Measurements from ENCODE around the gene PERM1. TPM values are rescaled to one million over a fixed set of nuclear protein-coding genes. Genes with fewer than 3 reads are reported as not detected.

PERM1 gene
- total RNA-seq, 2 donors from 2014 or later: not detected

DNA sequence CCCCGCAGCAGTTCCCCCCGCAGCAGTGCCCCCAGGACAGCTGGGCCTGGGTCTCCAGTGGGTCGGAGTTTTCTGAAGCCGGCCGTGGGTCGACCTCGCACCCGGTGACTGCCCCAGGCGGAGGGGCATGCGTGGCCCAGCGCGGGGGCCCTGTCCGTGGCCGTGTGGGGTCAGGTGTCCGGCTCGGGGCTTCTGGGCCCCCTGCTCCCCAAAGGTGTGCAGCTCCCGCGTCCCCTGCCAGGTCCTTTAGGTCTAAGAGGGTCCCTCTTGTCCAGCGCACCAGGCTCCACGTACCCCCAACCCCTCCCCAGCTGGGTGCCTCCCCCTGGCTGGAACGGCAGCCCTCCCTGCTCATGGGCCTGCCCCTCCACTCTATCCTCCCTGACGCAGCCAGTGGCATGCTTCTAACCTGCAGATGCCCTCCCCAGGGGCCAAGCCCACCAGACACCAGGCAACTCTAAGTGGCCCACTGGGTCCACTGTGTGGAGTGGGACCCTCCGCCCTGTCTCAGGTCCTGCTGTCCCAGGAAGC is 23.9 kb upstream of the PERM1 start:
- Histone ChIP-seq H3K27ac (ENCODE audit: low read depth, low read length) (no peak overlapping the region), H3K9me3 (ENCODE audit: control insufficient read depth, low read length) (no peaks in the 10 kb centered on the region), H3K4me3 (ENCODE audit: low read length) (no peak overlapping the region), H3K27me3 (ENCODE audit: control insufficient read depth, insufficient read depth, low read length, poor library complexity, severe bottlenecking) (no peaks in the 10 kb centered on the region), H3K4me1 (ENCODE audit: control insufficient read depth, insufficient read depth, low read length) (peaks cover 27% of the 10 kb centered on the region), H3K9ac (ENCODE audit: extremely low read depth, low read length, poor library complexity, severe bottlenecking) (no peak overlapping the region), H3K36me3 (ENCODE audit: control insufficient read depth, insufficient read depth, low read length) (no peaks in the 10 kb centered on the region)
- peak overlapping the region; percentile 64 for H3K27ac Mint-ChIP-seq
- WGBS, 2 experiments (ENCODE audit: insufficient coverage in 1 of 2, insufficient read length in 1 of 2): 72 to 77% methylated on average over 14 to 23 of the region's 23 CpGs
- TF ChIP-seq, protein P1, sequence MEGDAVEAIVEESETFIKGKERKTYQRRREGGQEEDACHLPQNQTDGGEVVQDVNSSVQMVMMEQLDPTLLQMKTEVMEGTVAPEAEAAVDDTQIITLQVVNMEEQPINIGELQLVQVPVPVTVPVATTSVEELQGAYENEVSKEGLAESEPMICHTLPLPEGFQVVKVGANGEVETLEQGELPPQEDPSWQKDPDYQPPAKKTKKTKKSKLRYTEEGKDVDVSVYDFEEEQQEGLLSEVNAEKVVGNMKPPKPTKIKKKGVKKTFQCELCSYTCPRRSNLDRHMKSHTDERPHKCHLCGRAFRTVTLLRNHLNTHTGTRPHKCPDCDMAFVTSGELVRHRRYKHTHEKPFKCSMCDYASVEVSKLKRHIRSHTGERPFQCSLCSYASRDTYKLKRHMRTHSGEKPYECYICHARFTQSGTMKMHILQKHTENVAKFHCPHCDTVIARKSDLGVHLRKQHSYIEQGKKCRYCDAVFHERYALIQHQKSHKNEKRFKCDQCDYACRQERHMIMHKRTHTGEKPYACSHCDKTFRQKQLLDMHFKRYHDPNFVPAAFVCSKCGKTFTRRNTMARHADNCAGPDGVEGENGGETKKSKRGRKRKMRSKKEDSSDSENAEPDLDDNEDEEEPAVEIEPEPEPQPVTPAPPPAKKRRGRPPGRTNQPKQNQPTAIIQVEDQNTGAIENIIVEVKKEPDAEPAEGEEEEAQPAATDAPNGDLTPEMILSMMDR (conservative IDR thresholded peaks at IDR 0.05): no peak
- H3K4me1 Mint-ChIP-seq: peaks cover 29% of the 10 kb centered on the region
- no peaks in the 10 kb centered on the region for H3K36me3 Mint-ChIP-seq (ENCODE audit: low read depth)
- H3K9me3 Mint-ChIP-seq: no peaks in the 10 kb centered on the region
- peaks cover 48% of the 10 kb centered on the region for H3K27me3 Mint-ChIP-seq (ENCODE audit: insufficient read depth)
- DNase-seq: no peak
- peak overlapping the region; percentile 26 for H3K4me3 Mint-ChIP-seq

- no peaks in the 10 kb centered on the region for H3K9me3 Mint-ChIP-seq
- H3K36me3 Mint-ChIP-seq (ENCODE audit: low read depth): no peaks in the 10 kb centered on the region
- peak; percentile 83 for DNase-seq
- Histone ChIP-seq H3K9ac (ENCODE audit: extremely low read depth, low read length, poor library complexity, severe bottlenecking) (peak overlapping the region; percentile 74), H3K9me3 (ENCODE audit: control insufficient read depth, low read length) (no peaks in the 10 kb centered on the region), H3K36me3 (ENCODE audit: control insufficient read depth, insufficient read depth, low read length) (no peaks in the 10 kb centered on the region), H3K4me1 (ENCODE audit: control insufficient read depth, insufficient read depth, low read length) (peaks cover 27% of the 10 kb centered on the region), H3K27me3 (ENCODE audit: control insufficient read depth, insufficient read depth, low read length, poor library complexity, severe bottlenecking) (no peaks in the 10 kb centered on the region), H3K27ac (ENCODE audit: low read depth, low read length) (peak overlapping the region; percentile 76), H3K4me3 (ENCODE audit: low read length) (peak overlapping the region; percentile 76)
- peaks cover 29% of the 10 kb centered on the region for H3K4me1 Mint-ChIP-seq
- peaks cover 52% of the 10 kb centered on the region for H3K27me3 Mint-ChIP-seq (ENCODE audit: insufficient read depth)
- WGBS, 2 experiments (ENCODE audit: insufficient coverage in 1 of 2, insufficient read length in 1 of 2): 47 to 52% methylated on average over 15 to 21 of the region's 21 CpGs
- H3K27ac Mint-ChIP-seq: peak overlapping the region; percentile 95
- TF ChIP-seq, protein P1 (conservative IDR thresholded peaks at IDR 0.05): no peak
- peak overlapping the region; percentile 50 for H3K4me3 Mint-ChIP-seq
Observed at GRCh38 chr1:1004780-1005697, 23.1 kb upstream of the PERM1 start.

DNA sequence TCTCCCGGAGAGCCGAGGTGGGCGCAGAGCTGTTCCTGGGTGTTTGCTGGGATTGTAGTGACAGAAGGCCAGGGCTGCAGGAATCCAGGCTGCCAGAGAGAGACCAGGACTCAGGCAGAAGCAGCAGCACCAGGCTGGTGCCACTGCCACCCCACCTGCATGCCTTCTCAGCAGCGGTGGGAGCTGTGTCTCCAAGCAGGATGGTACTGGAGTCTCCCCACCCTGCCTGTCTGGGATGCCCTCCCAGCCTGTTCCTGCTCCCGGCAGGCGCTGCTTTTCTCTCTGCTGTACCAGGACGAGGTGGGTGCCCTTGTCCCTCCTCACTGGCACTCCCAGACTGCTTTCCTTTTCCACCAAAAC is 22.5 kb upstream of the PERM1 start:
- peak; percentile 59 for DNase-seq
- WGBS, 2 experiments (ENCODE audit: insufficient coverage in 1 of 2, insufficient read length in 1 of 2): 60 to 83% methylated on average over 1 to 7 of the region's 7 CpGs
- H3K9me3 ChIP-seq (ENCODE audit: control insufficient read depth, low read length): no peaks in the 10 kb centered on the region
- H3K27ac ChIP-seq (ENCODE audit: low read depth, low read length): no peak overlapping the region
- H3K27me3 ChIP-seq (ENCODE audit: control insufficient read depth, insufficient read depth, low read length, poor library complexity, severe bottlenecking): no peaks in the 10 kb centered on the region
- H3K36me3 ChIP-seq (ENCODE audit: control insufficient read depth, insufficient read depth, low read length): no peaks in the 10 kb centered on the region
- peak overlapping the region; percentile 76 for H3K4me3 ChIP-seq (ENCODE audit: low read length)
- Mint-ChIP-seq H3K36me3 (ENCODE audit: low read depth) (no peaks in the 10 kb centered on the region), H3K27ac (peak overlapping the region; percentile 95), H3K4me3 (peak overlapping the region; percentile 50), H3K4me1 (peaks cover 29% of the 10 kb centered on the region), H3K9me3 (no peaks in the 10 kb centered on the region), H3K27me3 (ENCODE audit: insufficient read depth) (peaks cover 54% of the 10 kb centered on the region)
- peaks cover 27% of the 10 kb centered on the region for H3K4me1 ChIP-seq (ENCODE audit: control insufficient read depth, insufficient read depth, low read length)
- TF ChIP-seq, protein P1 (conservative IDR thresholded peaks at IDR 0.05): no peak
- H3K9ac ChIP-seq (ENCODE audit: extremely low read depth, low read length, poor library complexity, severe bottlenecking): peak overlapping the region; percentile 25
